Endothelial cell of umbilical vein (primary cell): Measurements from ENCODE around the gene ZNF831. TPM values are rescaled to one million over a fixed set of nuclear protein-coding genes. Genes with fewer than 3 reads are reported as not detected.

ENCODE experiments used
- BruUV-seq: library from RNA; stranded (reverse); fragments of 400-500 nt; replicated peaks from 2 replicates; lab custom pipeline; 2021; lab: Mats Ljungman, UMichigan
- CTCF ChIA-PET: fragments of 300-600, 350-600 bp; sonication (Branson Sonifier 250); formaldehyde crosslinking; loops from one replicate; lab custom pipeline; 2021; ENCODE audit warnings: antibody characterized with exemption, inconsistent platforms; lab: Charles Lee
- POLR2A ChIA-PET: fragments of 300-600, 350-600 bp; sonication (Branson Sonifier 250); formaldehyde crosslinking; loops from one replicate; lab custom pipeline; 2021; ENCODE audit warnings: antibody characterized with exemption, inconsistent platforms; lab: Charles Lee
- DNase-seq: peaks from one replicate; pipeline ENCODE4 v3.0.0-alpha.2; 2011; ENCODE audit warnings: low read depth, low spot score
- FAIRE-seq: peaks from 2 replicates; lab custom pipeline; 2011; peaks lifted over from hg19 to GRCh38; lab: Jason Lieb, UNC
- H2AFZ ChIP-seq: 2 replicates; pipeline ENCODE4 v1.6.0; 2012; ENCODE audit warnings: low read depth, low read length, control low read depth, inconsistent platforms
- H3K27ac ChIP-seq: 2 replicates; pipeline ENCODE4 v1.5.1; 2011; ENCODE audit warnings: low read depth, mild to moderate bottlenecking, control low read depth, low read length, moderate library complexity; ENCODE audit not compliant: insufficient read depth
- H3K27me3 ChIP-seq, 2 experiments: 2 replicates each; pipeline versions ENCODE4 v1.6.0 to v1.6.1; 2011; ENCODE audit warnings: low read length in 2 of 2, mixed read lengths in 1 of 2; ENCODE audit not compliant: control insufficient read depth in 2 of 2, insufficient read depth in 2 of 2
- H3K36me3 ChIP-seq, 2 experiments: 2 replicates in 1 of 2; 3 replicates in 1 of 2; pipeline ENCODE4 v1.5.1; 2011; ENCODE audit warnings: low read length in 2 of 2, mild to moderate bottlenecking in 1 of 2, moderate library complexity in 1 of 2; ENCODE audit not compliant: control insufficient read depth in 2 of 2, insufficient read depth in 2 of 2; ENCODE audit errors: extremely low read depth in 1 of 2
- H3K4me1 ChIP-seq: 3 replicates; pipeline ENCODE4 v1.5.1; 2011; ENCODE audit warnings: mild to moderate bottlenecking, low read length; ENCODE audit not compliant: control insufficient read depth, insufficient read depth; ENCODE audit errors: extremely low read depth
- H3K4me2 ChIP-seq: 2 replicates; pipeline ENCODE4 v1.6.1; 2011; ENCODE audit warnings: low read length, control low read depth, mixed read lengths; ENCODE audit not compliant: insufficient read depth
- H3K4me3 ChIP-seq, 3 experiments: fragments of 200-600 bp in 1 of 3; sonication (generic), shearing (Covaris generic) in 1 of 3; replicated peaks in 1 of 3; 2 replicates each; pipeline ENCODE4 v1.5.1; 2011 to 2016; ENCODE audit warnings: control low read depth in 3 of 3, low read length in 3 of 3, mild to moderate bottlenecking in 2 of 3, inconsistent platforms in 1 of 3, low read depth in 1 of 3, moderate library complexity in 1 of 3; ENCODE audit not compliant: insufficient read depth in 1 of 3
- H3K79me2 ChIP-seq: 2 replicates; pipeline ENCODE4 v1.6.0; 2012; ENCODE audit warnings: low read length, inconsistent platforms; ENCODE audit not compliant: control insufficient read depth, insufficient read depth
- H3K9ac ChIP-seq: replicated peaks from 2 replicates; pipeline ENCODE3; 2011; ENCODE audit warnings: low read length, control low read depth; ENCODE audit not compliant: insufficient read depth; ENCODE audit errors: extremely low read depth
- H3K9me1 ChIP-seq: replicated peaks from 3 replicates; pipeline ENCODE4 v1.6.0; 2011; ENCODE audit warnings: mild to moderate bottlenecking, low read length; ENCODE audit not compliant: control insufficient read depth, insufficient read depth; ENCODE audit errors: extremely low read depth
- H3K9me3 ChIP-seq: replicated peaks from 2 replicates; pipeline ENCODE4 v1.5.1; 2012; ENCODE audit warnings: low read length, inconsistent platforms; ENCODE audit not compliant: control insufficient read depth, insufficient read depth
- H4K20me1 ChIP-seq: replicated peaks from 2 replicates; pipeline ENCODE3; 2011; ENCODE audit warnings: mild to moderate bottlenecking, low read length; ENCODE audit not compliant: control insufficient read depth, insufficient read depth; ENCODE audit errors: extremely low read depth
- CTCF ChIP-seq, 2 donors: IDR thresholded peaks; 1 replicate in 1 of 2; 2 replicates in 1 of 2; pipeline ENCODE4 v1.5.1; 2011; ENCODE audit warnings: low read length in 2 of 2, mild to moderate bottlenecking in 2 of 2, moderate library complexity in 2 of 2, control low read depth in 1 of 2, inconsistent platforms in 1 of 2, low read depth in 1 of 2; ENCODE audit not compliant: insufficient read depth in 1 of 2; ENCODE audit errors: extremely low read depth in 1 of 2
- EZH2 ChIP-seq: IDR thresholded peaks from 2 replicates; pipeline ENCODE4 v1.6.1; 2012; ENCODE audit warnings: borderline replicate concordance, low read depth, mild to moderate bottlenecking, moderate library complexity, low read length, inconsistent platforms; ENCODE audit not compliant: severe bottlenecking
- FOS ChIP-seq: IDR thresholded peaks from 2 replicates; pipeline ENCODE4 v1.6.1; 2011; ENCODE audit warnings: mild to moderate bottlenecking, low read length, moderate library complexity, borderline replicate concordance; ENCODE audit not compliant: insufficient read depth
- GATA2 ChIP-seq: IDR thresholded peaks from 2 replicates; pipeline ENCODE4 v1.7.0; 2011; ENCODE audit warnings: low read depth, mild to moderate bottlenecking, moderate library complexity, mixed read lengths, low read length; ENCODE audit not compliant: insufficient read length, insufficient read depth
- JUN ChIP-seq: IDR thresholded peaks from 2 replicates; pipeline ENCODE4 v1.6.1; 2011; ENCODE audit warnings: borderline replicate concordance, low read depth; ENCODE audit not compliant: insufficient read length, insufficient read depth
- MAX ChIP-seq: IDR thresholded peaks from 2 replicates; pipeline ENCODE4 v1.6.1; 2011; ENCODE audit not compliant: insufficient read depth, insufficient read length
- MYC ChIP-seq: IDR thresholded peaks from one replicate; pipeline ENCODE4 v1.6.1; 2011; ENCODE audit warnings: mild to moderate bottlenecking, low read depth, low read length
- POLR2A ChIP-seq: IDR thresholded peaks from 2 replicates; pipeline ENCODE4 v1.6.1; 2012; ENCODE audit warnings: low read depth, mild to moderate bottlenecking, control low read depth, low read length
- POLR2AphosphoS5 ChIP-seq: IDR thresholded peaks from 2 replicates; pipeline ENCODE4 v1.6.1; 2012; ENCODE audit warnings: low read depth, mild to moderate bottlenecking, control low read depth, low read length, moderate library complexity; ENCODE audit not compliant: insufficient read depth
- dilution Hi-C: fragments of 300-500 bp; cut with MboI; formaldehyde crosslinking; loops from one replicate; pipeline ENCODE4 v1.15.0; 2019; ENCODE audit warnings: low sequenced_read_pairs; ENCODE audit not compliant: extremely low pct_ligation_motif_present
- intact Hi-C: fragments of 100-400 bp; cut with micrococcal nuclease; formaldehyde crosslinking; loops from one replicate; pipeline ENCODE4 v1.10.0; 2022
- polyA plus RNA-seq, 4 experiments: library from polyadenylated mRNA; depleted of rRNA in 3 of 4; stranded (reverse) in 3 of 4; unstranded in 1 of 4; fragments of >200 nt; gene quantifications; 2 replicates each; pipeline versions ENCODE4 v1.2.1 to v1.2.3, GENCODE V29; 2011 to 2012; ENCODE audit warnings: missing spikeins in 1 of 4
- total RNA-seq: library from RNA; stranded (reverse); gene quantifications from 2 replicates; pipeline ENCODE4 v1.2.3, GENCODE V29; 2021

Gene ZNF831
- total and polyA plus RNA-seq, 2 donors (not counting 3 experiments of a cell fraction or from before 2014, with no cell fraction given), result not detected

GRCh38 chr20:59151820-59152219 lies 11.8 kb upstream of the ZNF831 start:
- H3K9ac ChIP-seq, result no peak overlapping the region
- no peaks in the 10 kb centered on the region for H3K36me3 ChIP-seq
- H3K9me3 ChIP-seq, result no peaks in the 10 kb centered on the region
- DNase-seq (no peak), FAIRE-seq (no peak)
- intact Hi-C loops (no loop called here), dilution Hi-C loops (no loop called here)
- BruUV-seq, result no TSS peak
- H3K27me3 ChIP-seq, result no peaks in the 10 kb centered on the region
- no peaks in the 10 kb centered on the region for H3K9me1 ChIP-seq
- no peaks in the 10 kb centered on the region for H3K4me1 ChIP-seq
- H3K4me2 ChIP-seq, result no peak overlapping the region
- H4K20me1 ChIP-seq, result no peaks in the 10 kb centered on the region
- POLR2A ChIA-PET, result no interaction called here
- H2AFZ ChIP-seq, result no peak overlapping the region
- H3K4me3 ChIP-seq, result no peak overlapping the region
- CTCF ChIA-PET, result no interaction called here
- H3K27ac ChIP-seq, result no peak overlapping the region
- no peak for TF ChIP-seq EZH2
- no peak for TF ChIP-seq GATA2
- TF ChIP-seq FOS, result no peak
- TF ChIP-seq POLR2AphosphoS5, result no peak
- no peak for TF ChIP-seq MYC
- TF ChIP-seq POLR2A, result no peak
- TF ChIP-seq CTCF (IDR thresholded peaks at IDR 0.05; ENCODE audit: extremely low read depth in 1 of 2, insufficient read depth in 1 of 2, low read depth in 1 of 2, low read length in 2 of 2), result no peak
- TF ChIP-seq MAX, result no peak
- TF ChIP-seq JUN, result no peak
- H3K79me2 ChIP-seq, result no peaks in the 10 kb centered on the region
